HUES48 (cell line): Measurements from ENCODE around the gene CYSLTR2.
"Not testable (repeated sequence)": the region's sequence is repeated elsewhere in the genome, so short reads cannot be mapped to it uniquely, and the experiment has no call there.

Experiments
- H3K27ac ChIP-seq: one replicate; pipeline ENCODE4 v1.7.0; 2013; ENCODE audit warnings: low read depth, low read length, inconsistent platforms
- H3K27me3 ChIP-seq: 2 replicates; pipeline ENCODE4 v1.6.1; 2013; ENCODE audit warnings: mild to moderate bottlenecking, low read length; ENCODE audit not compliant: control insufficient read depth, insufficient read depth
- H3K36me3 ChIP-seq: 2 replicates; pipeline ENCODE4 v1.6.1; 2013; ENCODE audit warnings: low read length; ENCODE audit not compliant: control insufficient read depth, insufficient read depth
- H3K4me1 ChIP-seq: 2 replicates; pipeline ENCODE4 v1.6.1; 2013; ENCODE audit warnings: mild to moderate bottlenecking, low read length; ENCODE audit not compliant: control insufficient read depth, insufficient read depth
- H3K4me3 ChIP-seq: 2 replicates; pipeline ENCODE4 v1.5.1; 2013; ENCODE audit warnings: mild to moderate bottlenecking, low read depth, low read length
- H3K9ac ChIP-seq: 2 replicates; pipeline ENCODE4 v1.6.1; 2013; ENCODE audit warnings: mild to moderate bottlenecking, low read depth, low read length, moderate library complexity
- H3K9me3 ChIP-seq: 2 replicates; pipeline ENCODE4 v1.6.1; 2013; ENCODE audit warnings: low read length; ENCODE audit not compliant: control insufficient read depth, insufficient read depth

Gene CYSLTR2

GRCh38 chr13:48693998-48694397, 40.3 kb downstream of the CYSLTR2 start:
- H3K9me3 ChIP-seq = peaks cover 17% of the 10 kb centered on the region
- no peaks in the 10 kb centered on the region for H3K27me3 ChIP-seq
- H3K4me3 ChIP-seq = no peak overlapping the region
- H3K9ac ChIP-seq = no peak overlapping the region
- no peaks in the 10 kb centered on the region for H3K36me3 ChIP-seq
- no peaks in the 10 kb centered on the region for H3K4me1 ChIP-seq
- H3K27ac ChIP-seq = no peak overlapping the region

- Histone ChIP-seq H3K27me3 (no peaks in the 10 kb centered on the region), H3K9me3 (peaks cover 17% of the 10 kb centered on the region), H3K9ac (no peak overlapping the region), H3K4me1 (no peaks in the 10 kb centered on the region), H3K36me3 (no peaks in the 10 kb centered on the region), H3K4me3 (no peak overlapping the region), H3K27ac (no peak overlapping the region)
Measured at GRCh38 chr13:48695776-48696175, 42.0 kb downstream of the CYSLTR2 start.

- not testable (repeated sequence) for H3K4me1 ChIP-seq, H3K36me3 ChIP-seq, H3K27ac ChIP-seq, H3K9ac ChIP-seq, H3K27me3 ChIP-seq, H3K4me3 ChIP-seq
- peaks cover 17% of the 10 kb centered on the region for H3K9me3 ChIP-seq
Measured at GRCh38 chr13:48696676-48697075, 42.9 kb downstream of the CYSLTR2 start.

- H3K4me3 ChIP-seq = no peak overlapping the region
- H3K36me3 ChIP-seq = no peaks in the 10 kb centered on the region
- peaks cover 10% of the 10 kb centered on the region; the same call in 1 of the 2 replicates for H3K4me1 ChIP-seq
- H3K27ac ChIP-seq = no peak overlapping the region
- H3K27me3 ChIP-seq = no peaks in the 10 kb centered on the region
- peaks cover 10% of the 10 kb centered on the region; the same call in 1 of the 2 replicates for H3K9me3 ChIP-seq
- no peak overlapping the region for H3K9ac ChIP-seq
Measured at GRCh38 chr13:48707405-48707804, 53.7 kb downstream of the CYSLTR2 start.

- Histone ChIP-seq H3K4me3 (no peak overlapping the region), H3K4me1 (peaks cover 10% of the 10 kb centered on the region; the same call in 1 of the 2 replicates), H3K9ac (no peak overlapping the region), H3K9me3 (peaks cover 14% of the 10 kb centered on the region; the same call in 1 of the 2 replicates), H3K27me3 (no peaks in the 10 kb centered on the region), H3K27ac (peak overlapping the region; percentile 39), H3K36me3 (no peaks in the 10 kb centered on the region)
Measured at GRCh38 chr13:48708764-48709163, 55.0 kb downstream of the CYSLTR2 start.

GRCh38 chr13:48709213-48709612, 55.5 kb downstream of the CYSLTR2 start:
- no peaks in the 10 kb centered on the region for H3K27me3 ChIP-seq
- no peaks in the 10 kb centered on the region for H3K36me3 ChIP-seq
- H3K9me3 ChIP-seq = peaks cover 18% of the 10 kb centered on the region

GRCh38 chr13:48710160-48710559, 56.4 kb downstream of the CYSLTR2 start:
- Histone ChIP-seq H3K4me1 (peaks cover 10% of the 10 kb centered on the region; the same call in 1 of the 2 replicates), H3K27ac (no peak overlapping the region), H3K9ac (no peak overlapping the region), H3K4me3 (no peak overlapping the region), H3K27me3 (no peaks in the 10 kb centered on the region), H3K9me3 (peaks cover 27% of the 10 kb centered on the region), H3K36me3 (no peaks in the 10 kb centered on the region)

More at GRCh38 chr13:48709213-48709612, 55.5 kb downstream of the CYSLTR2 start:
- H3K9ac ChIP-seq = no peak overlapping the region
- no peak overlapping the region for H3K4me3 ChIP-seq
- peaks cover 10% of the 10 kb centered on the region; the same call in 1 of the 2 replicates for H3K4me1 ChIP-seq
- peak overlapping the region; percentile 39 for H3K27ac ChIP-seq

GRCh38 chr13:48712141-48712540, 58.4 kb downstream of the CYSLTR2 start:
- H3K27me3 ChIP-seq = no peaks in the 10 kb centered on the region
- peaks cover 44% of the 10 kb centered on the region for H3K9me3 ChIP-seq
- peaks cover 10% of the 10 kb centered on the region; the same call in 1 of the 2 replicates for H3K4me1 ChIP-seq
- H3K27ac ChIP-seq = no peak overlapping the region
- no peak overlapping the region for H3K9ac ChIP-seq
- no peaks in the 10 kb centered on the region for H3K36me3 ChIP-seq
- no peak overlapping the region for H3K4me3 ChIP-seq

- Histone ChIP-seq H3K36me3 (no peaks in the 10 kb centered on the region), H3K27ac (no peak overlapping the region), H3K4me1 (no peaks in the 10 kb centered on the region), H3K9me3 (peaks cover 63% of the 10 kb centered on the region), H3K27me3 (no peaks in the 10 kb centered on the region), H3K9ac (no peak overlapping the region), H3K4me3 (no peak overlapping the region)
Measured at GRCh38 chr13:48715977-48716376, 62.2 kb downstream of the CYSLTR2 start.

GRCh38 chr13:48720621-48721020, 66.9 kb downstream of the CYSLTR2 start:
- no peak overlapping the region for H3K9ac ChIP-seq
- H3K9me3 ChIP-seq = peaks cover 48% of the 10 kb centered on the region
- no peaks in the 10 kb centered on the region for H3K27me3 ChIP-seq
- no peaks in the 10 kb centered on the region for H3K4me1 ChIP-seq
- H3K27ac ChIP-seq = no peak overlapping the region
- no peaks in the 10 kb centered on the region for H3K36me3 ChIP-seq
- no peak overlapping the region for H3K4me3 ChIP-seq

GRCh38 chr13:48723168-48723567, 69.4 kb downstream of the CYSLTR2 start:
- H3K4me1 ChIP-seq = no peaks in the 10 kb centered on the region
- no peak overlapping the region for H3K27ac ChIP-seq
- H3K4me3 ChIP-seq = no peak overlapping the region
- no peaks in the 10 kb centered on the region for H3K27me3 ChIP-seq
- peaks cover 25% of the 10 kb centered on the region; the same call in 1 of the 2 replicates for H3K9me3 ChIP-seq
- no peaks in the 10 kb centered on the region for H3K36me3 ChIP-seq
- H3K9ac ChIP-seq = no peak overlapping the region
